Activated CD8-positive, alpha-beta memory T cell treated with anti-CD3 and anti-CD28 coated beads for 36 hours (primary cell): ENCODE data around the gene NELL1. TPM values are rescaled to one million over a fixed set of nuclear protein-coding genes. Genes with fewer than 3 reads are reported as not detected.

Source experiments
- total RNA-seq, 2 experiments: library from RNA; stranded (reverse); gene quantifications; one replicate each; pipeline ENCODE4 v1.2.3, GENCODE V29; 2021

The NELL1 gene
- total RNA-seq, 2 experiments from 2014 or later: not detected

Other genes with a start within 250 kb of the NELL1 start
- not detected for gene SLC6A5, start 70.0 kb upstream of the NELL1 start, total RNA-seq